ENCODE measurements around the gene SOCS1.

DNA sequence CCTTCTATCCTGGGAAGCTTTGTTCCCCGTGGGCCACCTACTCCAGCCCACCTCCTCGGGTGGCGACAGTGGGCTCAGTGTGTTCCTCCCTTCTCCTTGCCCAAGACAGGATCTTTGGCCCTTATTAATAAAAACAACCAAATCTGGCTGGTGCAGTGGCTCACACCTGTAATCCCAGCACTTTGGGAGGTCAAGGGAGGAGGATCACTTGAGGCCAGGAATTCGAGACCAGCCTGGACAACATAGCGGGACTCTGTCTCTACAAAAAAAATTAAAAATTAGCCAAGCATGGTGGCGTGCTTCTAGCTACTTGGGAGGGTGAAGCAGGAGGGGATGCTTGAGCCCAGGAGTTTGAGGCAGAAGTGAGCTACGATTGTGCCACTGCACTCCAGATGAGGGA, 42.2 kb downstream of the SOCS1 start:
- TF ChIP-seq HNF4G (IDR thresholded peaks at IDR 0.05) (no peak), GABPA (IDR thresholded peaks at IDR 0.05 in 1 of 2, conservative IDR thresholded peaks at IDR 0.05 in 1 of 2) (no peak), YY1 (IDR thresholded peaks at IDR 0.05) (no peak), ATF3 (IDR thresholded peaks at IDR 0.05) (no peak), FOXA1 (IDR thresholded peaks at IDR 0.05) (no peak), RAD21 (IDR thresholded peaks at IDR 0.05) (no peak), RXRA (IDR thresholded peaks at IDR 0.05) (no peak), JUND (IDR thresholded peaks at IDR 0.05) (no peak), TAF1 (conservative IDR thresholded peaks at IDR 0.05) (no peak), EGR1 (IDR thresholded peaks at IDR 0.05; ENCODE audit: low read depth in 2 of 2) (no peak)
- TF ChIP-seq, protein P1, sequence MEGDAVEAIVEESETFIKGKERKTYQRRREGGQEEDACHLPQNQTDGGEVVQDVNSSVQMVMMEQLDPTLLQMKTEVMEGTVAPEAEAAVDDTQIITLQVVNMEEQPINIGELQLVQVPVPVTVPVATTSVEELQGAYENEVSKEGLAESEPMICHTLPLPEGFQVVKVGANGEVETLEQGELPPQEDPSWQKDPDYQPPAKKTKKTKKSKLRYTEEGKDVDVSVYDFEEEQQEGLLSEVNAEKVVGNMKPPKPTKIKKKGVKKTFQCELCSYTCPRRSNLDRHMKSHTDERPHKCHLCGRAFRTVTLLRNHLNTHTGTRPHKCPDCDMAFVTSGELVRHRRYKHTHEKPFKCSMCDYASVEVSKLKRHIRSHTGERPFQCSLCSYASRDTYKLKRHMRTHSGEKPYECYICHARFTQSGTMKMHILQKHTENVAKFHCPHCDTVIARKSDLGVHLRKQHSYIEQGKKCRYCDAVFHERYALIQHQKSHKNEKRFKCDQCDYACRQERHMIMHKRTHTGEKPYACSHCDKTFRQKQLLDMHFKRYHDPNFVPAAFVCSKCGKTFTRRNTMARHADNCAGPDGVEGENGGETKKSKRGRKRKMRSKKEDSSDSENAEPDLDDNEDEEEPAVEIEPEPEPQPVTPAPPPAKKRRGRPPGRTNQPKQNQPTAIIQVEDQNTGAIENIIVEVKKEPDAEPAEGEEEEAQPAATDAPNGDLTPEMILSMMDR (IDR thresholded peaks at IDR 0.05; ENCODE audit: low read depth, low read length, missing input control): no peak
- TF ChIP-seq, protein P2, sequence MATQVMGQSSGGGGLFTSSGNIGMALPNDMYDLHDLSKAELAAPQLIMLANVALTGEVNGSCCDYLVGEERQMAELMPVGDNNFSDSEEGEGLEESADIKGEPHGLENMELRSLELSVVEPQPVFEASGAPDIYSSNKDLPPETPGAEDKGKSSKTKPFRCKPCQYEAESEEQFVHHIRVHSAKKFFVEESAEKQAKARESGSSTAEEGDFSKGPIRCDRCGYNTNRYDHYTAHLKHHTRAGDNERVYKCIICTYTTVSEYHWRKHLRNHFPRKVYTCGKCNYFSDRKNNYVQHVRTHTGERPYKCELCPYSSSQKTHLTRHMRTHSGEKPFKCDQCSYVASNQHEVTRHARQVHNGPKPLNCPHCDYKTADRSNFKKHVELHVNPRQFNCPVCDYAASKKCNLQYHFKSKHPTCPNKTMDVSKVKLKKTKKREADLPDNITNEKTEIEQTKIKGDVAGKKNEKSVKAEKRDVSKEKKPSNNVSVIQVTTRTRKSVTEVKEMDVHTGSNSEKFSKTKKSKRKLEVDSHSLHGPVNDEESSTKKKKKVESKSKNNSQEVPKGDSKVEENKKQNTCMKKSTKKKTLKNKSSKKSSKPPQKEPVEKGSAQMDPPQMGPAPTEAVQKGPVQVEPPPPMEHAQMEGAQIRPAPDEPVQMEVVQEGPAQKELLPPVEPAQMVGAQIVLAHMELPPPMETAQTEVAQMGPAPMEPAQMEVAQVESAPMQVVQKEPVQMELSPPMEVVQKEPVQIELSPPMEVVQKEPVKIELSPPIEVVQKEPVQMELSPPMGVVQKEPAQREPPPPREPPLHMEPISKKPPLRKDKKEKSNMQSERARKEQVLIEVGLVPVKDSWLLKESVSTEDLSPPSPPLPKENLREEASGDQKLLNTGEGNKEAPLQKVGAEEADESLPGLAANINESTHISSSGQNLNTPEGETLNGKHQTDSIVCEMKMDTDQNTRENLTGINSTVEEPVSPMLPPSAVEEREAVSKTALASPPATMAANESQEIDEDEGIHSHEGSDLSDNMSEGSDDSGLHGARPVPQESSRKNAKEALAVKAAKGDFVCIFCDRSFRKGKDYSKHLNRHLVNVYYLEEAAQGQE (IDR thresholded peaks at IDR 0.05): no peak
- TF ChIP-seq, protein P3, sequence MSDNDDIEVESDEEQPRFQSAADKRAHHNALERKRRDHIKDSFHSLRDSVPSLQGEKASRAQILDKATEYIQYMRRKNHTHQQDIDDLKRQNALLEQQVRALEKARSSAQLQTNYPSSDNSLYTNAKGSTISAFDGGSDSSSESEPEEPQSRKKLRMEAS (IDR thresholded peaks at IDR 0.05): no peak

All from liver (tissue), 3 donors.